Activated CD4-positive, alpha-beta T cell treated with anti-CD3 and anti-CD28 coated beads for 24 hours (primary cell): Measurements from ENCODE around the gene TSSK1B.
"Not testable (repeated sequence)": the region's sequence is repeated elsewhere in the genome, so short reads cannot be mapped to it uniquely, and the experiment has no call there.

ENCODE experiments used
- DNase-seq, 2 donors: peaks; one replicate each; pipeline ENCODE4 v3.0.0-alpha.2; 2020; ENCODE audit warnings: low read depth in 2 of 2

TSSK1B gene, protein sequence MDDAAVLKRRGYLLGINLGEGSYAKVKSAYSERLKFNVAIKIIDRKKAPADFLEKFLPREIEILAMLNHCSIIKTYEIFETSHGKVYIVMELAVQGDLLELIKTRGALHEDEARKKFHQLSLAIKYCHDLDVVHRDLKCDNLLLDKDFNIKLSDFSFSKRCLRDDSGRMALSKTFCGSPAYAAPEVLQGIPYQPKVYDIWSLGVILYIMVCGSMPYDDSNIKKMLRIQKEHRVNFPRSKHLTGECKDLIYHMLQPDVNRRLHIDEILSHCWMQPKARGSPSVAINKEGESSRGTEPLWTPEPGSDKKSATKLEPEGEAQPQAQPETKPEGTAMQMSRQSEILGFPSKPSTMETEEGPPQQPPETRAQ

DNA sequence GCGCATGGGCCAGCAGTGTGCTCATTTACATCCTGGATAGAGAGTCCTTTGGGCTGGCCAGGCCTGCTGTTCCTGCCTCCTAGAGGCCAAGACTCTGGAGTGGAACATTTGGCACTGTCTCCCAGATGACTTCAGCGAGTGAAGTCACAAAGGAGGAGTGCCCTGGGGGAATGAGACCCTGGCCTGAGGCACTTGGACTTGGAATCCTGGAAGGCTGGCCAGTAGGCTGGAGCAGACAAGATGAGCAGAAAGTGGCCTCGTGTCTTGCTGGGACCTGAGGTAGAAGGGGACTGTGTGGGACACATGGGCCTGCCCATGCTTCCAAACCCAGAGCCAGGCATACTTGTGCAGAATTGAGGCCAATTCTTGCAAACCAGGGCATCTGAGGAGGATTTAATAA is at the start of gene TSSK1B:
TSS of gene TSSK1B (minus strand) at position 101 of the 400 bp plus-strand sequence. CDS start 150 bp downstream, outside the sequence.
- DNase-seq = no peak

DNA sequence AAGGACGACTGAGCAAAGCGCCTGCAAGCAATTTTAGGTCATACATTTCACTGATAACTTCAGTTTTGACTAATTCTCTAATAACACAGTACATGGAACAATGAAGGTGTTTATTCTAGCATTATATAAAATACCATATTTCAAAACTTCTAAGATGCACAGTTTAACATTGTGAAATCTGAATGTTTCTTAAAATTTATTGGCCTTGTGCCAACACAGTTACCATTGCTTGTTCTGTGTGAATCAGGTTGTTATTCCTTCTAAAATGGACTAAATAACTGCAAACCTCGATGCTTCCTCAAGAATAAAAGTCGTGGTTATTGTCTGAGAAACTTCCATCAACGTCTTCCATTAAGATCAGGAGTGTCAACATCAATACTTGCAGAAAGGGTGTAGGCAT is 45.5 kb upstream of the TSSK1B start:
- DNase-seq = no peak

DNA sequence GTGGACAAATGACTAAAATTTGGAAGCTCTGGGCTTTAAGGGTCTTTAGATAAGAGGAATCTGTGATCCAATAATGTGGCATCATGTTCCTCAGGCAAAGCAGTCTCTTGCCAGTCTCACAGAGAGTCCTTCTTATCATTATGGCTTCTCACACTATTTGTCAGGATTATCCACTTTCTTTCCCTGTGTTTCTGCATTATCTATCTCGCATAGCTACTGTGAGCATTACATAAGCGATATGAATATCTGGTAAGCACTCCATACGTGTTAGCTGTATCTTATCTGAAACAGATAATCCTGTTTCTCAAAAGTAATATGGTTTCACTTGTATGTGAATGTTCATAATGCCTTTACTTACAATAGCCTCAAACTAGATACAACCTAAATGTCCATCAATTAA is 43.9 kb upstream of the TSSK1B start:
- DNase-seq = no peak

DNA sequence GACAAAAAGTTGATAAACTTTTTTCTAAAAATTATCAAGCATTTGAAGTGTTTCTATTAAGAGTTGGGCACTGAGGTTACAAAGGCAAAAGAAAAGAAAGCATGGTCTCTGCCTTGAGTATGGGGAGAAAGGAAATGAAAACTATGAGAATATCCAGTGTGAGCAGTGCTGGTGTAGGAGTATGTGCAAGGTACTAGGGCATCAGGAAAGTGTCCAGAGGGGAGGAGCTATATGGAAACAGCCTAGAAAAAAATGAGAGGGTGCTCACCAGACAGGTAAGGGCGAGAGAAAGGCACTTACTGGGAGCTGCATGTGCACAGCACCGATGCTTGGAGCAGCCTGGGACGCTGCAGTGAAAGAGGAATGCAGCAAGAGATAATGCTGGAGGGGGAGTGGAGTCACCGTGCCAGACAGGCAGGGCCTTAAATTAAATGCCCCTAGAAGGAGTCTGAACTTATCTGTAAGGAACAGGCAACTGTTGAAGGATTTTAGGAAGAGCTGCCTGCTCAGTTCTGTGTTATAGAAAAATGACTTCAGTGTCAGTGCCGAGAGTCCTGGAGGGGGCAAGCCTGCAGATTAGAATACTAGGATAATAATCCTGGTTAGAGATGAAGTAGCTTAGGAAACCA is 39.4 kb upstream of the TSSK1B start:
- DNase-seq = no peak

DNA sequence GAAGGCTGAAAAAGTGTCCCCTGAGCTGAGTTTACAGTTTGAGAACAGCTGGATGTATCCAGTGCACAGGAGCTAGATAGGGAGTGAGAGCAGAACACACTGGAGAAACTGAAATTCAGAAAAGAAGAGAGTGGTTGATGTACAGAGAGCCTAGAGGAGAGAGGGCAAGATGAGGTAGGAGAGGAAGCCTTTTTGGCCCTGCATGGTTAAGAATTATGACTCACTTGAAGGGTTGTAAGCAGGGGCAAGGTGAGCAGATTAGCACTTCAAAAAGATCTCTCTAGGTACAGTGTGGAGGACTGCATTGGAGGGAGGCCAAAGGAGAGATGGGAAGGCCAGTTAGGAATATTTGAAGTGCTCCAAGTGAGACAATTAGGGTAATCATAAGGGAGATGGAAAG is 28.2 kb upstream of the TSSK1B start:
- DNase-seq = no peak

DNA sequence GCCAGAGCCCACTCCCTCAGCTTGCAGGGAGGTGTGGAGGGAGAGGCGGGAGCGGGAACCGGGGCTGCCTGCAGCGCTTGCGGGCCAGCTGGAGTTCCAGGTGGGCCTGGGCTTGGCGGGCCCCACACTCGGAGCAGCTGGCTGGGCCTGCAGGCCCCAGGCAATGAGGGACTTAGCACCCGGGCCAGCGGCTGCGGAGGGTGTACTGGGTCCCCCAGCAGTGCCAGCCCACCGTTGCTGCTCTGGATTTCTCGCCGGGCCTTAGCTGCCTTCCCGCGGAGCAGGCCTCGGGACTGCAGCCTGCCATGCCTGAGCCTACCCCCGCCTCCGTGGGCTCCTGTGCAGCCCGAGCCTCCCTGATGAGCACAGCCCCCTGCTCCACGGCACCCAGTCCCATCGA is 22.3 kb upstream of the TSSK1B start:
- DNase-seq = not testable (repeated sequence)

DNA sequence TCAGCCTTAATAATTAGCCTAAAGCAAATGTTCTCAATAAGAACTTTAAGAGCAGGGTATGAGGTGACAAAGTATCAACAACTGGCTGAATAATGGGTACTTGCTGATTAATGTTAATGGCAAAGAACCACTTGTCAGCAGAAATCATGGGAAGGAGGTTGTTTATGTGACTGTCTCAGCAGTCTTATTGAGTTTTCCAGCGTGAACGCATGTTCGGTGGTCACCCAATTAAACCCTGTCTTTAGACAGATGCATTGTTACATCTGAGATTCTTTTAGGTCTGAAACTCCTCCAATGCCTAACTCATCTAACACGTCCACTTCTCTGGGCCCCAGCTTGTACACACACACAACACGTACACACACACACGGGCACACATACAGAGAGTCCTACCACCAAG is 18.2 kb upstream of the TSSK1B start:
- DNase-seq = no peak

DNA sequence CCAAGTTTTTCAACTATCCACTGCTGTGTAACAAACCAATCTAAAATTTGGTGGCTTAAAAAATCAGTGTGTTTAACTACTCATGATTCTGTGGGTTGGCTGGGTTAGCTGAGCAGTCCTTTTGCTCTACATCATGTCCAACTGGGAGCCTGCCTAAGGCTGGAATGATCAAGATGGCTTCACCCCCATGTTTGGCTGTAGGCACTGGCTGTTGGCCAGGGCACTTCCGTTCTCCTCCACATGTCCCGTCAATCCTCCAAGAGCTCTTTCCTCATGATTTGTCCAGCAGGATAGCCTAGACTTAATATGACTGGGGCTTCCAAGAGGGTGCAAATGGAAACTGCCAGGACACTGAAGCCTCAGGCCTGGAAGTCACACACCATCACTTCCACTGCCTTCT is 17.0 kb upstream of the TSSK1B start:
- DNase-seq = no peak

DNA sequence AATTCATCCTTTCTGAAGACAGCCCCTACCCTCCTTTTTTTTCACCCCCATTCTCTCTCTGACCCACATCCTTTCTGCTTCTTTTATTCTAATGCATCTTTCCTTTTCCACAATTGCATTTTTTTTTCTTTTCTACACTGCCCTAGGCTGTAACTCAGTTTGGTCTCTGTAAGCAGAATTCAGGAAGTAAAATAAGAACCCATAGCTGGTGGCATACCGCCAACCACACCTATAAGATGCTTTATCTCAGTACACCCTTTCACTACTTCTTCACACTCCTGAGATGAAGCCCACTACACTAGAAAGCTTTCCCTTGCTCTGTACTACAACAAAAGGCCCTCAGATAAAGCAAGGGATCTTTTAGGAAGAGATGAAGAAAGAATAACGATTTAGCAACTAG is 16.1 kb upstream of the TSSK1B start:
- no peak for DNase-seq

DNA sequence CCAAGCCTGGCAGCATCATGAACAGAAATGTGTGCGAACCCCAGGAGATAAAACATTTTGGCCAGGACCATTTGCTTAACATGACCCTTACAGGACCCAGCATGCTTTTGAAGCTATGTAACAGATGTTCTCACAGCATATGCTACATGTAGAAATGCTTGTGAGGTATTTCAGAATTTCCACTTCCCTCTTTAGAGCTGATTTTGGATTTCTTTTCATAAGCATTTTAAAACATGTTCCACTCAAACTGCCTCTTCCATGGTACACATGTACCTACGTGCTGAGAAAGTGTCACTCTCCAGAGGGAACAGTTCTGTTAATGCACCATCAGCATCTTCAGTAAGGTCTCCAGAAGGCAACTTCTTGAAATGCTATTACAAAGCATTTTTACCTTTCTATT is 15.7 kb upstream of the TSSK1B start:
- DNase-seq = no peak

DNA sequence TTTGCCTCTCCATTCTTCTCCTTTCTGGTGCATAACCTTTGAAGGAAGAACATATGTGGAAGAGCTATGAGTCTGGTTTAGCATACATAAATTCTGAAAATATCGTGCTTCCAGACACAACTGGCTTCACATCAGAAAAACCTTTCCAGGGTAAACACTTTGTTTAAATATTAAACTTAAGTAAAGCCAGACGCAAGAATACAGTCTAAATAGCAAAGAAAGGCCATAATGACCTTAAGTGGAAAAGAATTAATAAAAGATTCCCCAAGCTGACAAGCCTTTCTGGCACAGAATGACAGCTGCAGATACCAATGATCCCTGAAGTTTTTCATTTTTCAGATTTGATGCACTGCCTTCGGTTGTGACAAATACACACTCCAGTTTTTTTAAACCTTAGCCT is 13.5 kb upstream of the TSSK1B start:
- DNase-seq = no peak

DNA sequence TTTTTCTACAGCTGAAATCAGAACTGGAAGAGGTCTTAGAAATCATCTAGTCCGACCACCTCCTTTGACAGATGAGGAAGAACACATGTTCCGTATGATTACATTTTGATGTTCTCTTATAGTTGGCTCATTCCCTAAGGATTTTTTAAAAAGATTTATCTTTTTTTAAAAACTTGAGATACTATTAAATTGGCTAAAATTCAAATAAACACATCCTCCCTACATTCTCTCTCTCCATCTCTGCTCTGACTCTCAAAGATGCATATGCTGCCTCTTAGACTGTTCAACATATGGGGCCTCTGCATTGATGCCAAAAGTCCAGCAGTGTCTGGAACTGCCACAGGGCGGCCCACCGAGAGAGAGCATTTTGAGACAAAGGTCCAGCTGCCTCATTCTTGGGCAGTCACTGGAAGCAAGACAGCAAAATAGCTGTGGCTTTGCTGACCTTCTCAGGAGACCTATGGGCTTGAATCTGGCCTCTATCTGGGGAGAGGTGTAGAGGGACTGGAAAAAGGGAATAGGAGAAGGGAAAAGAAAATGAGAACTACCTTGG is 12.8 kb upstream of the TSSK1B start:
- no peak for DNase-seq

DNA sequence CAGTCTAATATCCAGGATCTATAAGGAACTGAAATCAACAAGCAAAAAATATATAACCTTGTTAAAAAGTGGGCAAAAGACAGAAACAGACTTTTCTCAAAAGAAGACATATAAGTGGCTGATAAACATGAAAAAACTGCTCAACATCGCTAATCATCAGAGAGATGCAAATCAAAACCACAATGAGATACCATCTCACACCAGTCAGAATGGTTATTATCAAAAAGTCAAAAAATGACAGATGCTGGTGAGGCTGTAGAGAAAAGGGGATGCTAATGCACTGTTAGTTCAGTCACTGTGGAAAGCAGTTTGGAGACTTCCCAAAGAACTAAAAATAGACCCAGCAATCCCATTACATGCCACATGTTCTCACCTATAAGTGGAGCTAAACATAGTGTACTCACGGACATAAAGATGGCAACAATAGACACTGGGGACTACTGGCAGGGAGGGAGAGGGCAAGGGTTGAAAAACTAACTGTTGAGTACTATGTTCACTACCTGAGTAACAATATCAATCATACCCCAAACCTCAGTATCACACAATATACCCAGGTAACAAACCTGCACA is 11.7 kb upstream of the TSSK1B start:
- DNase-seq = no peak

DNA sequence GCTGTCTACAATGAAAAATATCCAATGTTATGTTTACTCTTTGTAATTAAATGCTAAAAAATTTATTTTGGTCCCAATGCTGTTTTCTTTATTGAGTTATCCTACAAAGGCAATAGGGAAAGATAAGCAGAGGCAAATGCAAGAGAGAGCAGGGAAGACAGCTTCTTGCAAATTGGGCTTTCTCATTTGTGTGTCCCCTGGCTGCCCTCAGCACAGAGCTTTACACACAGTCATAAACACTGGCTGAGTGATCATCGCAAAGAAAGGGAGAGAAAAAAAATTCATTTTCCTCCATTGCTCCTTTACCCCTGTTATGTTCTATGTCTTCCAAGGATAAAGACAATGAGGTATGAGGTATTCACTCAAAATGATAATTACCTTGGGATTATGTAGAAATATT is 2.3 kb upstream of the TSSK1B start:
- DNase-seq = no peak

DNA sequence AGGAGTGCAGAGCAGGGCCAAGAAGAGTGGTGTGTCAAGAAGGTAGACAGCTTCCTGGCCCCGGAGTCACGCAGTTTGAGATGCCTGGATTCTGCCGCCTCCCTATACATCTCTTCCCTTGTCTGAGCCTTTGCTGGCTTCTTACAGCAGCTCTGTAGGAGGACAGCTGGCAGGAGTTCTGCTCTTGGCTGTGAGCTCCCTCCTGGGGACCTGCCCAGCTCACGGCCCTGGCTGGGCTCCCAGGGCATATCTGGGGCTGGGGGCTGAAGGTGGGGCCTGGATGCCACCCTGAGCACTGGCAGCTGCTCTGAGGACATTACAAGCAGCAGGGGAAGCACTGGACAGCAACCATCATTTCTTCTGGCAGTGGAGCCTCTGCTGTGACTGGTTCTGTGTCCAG is 786 bp upstream of the TSSK1B start:
- no peak for DNase-seq

DNA sequence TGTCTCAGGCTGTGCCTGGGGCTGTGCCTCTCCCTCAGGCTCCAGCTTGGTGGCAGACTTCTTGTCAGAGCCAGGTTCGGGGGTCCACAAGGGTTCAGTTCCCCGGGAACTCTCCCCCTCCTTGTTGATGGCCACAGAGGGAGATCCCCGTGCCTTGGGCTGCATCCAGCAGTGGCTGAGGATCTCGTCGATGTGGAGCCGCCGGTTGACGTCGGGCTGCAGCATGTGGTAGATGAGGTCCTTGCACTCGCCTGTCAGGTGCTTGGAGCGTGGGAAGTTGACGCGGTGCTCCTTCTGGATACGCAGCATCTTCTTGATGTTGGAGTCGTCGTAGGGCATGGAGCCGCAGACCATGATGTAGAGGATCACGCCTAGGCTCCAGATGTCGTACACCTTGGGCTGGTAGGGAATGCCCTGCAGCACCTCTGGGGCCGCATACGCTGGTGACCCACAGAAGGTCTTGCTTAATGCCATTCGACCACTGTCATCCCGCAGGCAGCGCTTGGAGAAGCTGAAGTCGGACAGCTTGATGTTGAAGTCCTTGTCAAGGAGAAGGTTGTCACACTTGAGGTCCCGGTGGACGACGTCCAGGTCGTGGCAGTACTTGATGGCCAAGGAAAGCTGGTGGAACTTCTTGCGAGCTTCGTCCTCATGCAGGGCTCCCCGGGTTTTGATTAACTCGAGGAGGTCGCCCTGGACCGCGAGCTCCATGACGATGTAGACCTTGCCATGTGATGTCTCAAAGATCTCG is 752 bp downstream of the TSSK1B start:
- no peak for DNase-seq

DNA sequence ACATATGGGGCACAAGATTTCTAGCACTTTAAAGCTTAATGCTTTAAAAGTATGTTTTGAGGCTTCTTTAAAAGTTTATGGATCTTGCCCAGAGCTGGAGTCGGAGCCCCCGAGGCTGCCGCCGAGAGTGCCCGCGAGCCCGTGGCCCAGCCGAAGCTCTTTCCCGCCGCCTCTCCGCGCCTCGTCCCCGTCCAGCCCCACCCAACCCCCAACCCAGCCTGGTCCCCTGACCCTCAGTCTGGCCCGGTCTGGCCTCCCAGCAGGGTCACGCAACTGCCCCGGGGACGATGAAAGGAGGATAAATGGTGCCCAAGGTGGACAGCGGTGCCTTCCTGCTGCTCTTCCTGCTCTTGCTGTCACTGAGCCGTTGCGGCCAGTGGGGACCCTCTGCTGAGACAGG is 1.7 kb downstream of the TSSK1B start:
- DNase-seq = no peak

DNA sequence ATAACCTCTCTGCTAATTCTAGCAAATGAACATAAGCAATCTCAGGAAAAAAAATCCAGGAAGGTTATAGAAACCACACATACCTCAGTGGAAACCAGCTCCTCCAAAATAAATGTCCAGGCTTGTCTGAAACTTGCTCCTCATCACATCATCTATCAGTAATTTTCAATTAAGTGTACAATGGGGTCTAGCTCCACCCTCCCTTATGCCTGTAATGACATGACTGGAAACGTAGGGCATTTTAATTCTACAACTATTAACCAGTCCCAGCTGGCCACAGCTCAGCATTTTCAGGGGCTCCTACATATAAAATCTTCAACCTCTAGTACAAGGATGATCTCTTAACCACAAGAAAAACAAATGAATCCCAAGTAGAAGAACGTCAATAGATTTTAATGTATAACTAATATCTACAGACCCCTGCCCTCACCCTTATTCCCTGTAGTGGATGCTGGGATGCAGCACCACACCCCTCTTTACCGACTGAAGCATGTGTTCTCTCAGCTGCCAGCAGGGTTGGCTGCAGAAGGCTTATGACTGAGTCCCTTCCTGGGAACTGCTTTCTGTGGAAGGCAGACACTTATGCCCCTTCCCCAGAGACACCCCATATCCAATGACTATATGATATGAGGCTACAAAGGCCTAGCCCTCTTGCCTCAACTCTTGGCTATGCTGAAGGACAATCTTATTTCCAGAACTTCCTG is 6.8 kb downstream of the TSSK1B start:
- no peak for DNase-seq

DNA sequence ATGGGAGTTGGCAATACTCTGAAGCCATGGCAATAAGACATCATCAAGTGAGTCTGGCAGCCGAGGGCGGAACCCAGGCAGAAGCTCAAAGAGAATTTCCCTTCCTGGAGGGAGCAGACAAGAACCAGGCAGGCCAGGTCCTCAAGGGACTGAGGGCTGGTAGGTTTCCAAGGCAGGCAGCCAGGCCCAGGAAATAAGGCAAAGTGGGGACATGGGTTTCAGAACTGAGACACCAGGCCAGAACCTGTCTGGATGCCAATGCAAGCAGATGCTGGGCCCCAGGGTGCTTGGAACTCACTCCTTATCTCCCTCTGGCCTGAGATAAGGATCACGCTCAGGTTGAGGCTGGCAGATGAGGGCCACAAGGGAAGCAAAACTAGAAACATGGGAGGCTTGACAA is 8.9 kb downstream of the TSSK1B start:
- DNase-seq = no peak

DNA sequence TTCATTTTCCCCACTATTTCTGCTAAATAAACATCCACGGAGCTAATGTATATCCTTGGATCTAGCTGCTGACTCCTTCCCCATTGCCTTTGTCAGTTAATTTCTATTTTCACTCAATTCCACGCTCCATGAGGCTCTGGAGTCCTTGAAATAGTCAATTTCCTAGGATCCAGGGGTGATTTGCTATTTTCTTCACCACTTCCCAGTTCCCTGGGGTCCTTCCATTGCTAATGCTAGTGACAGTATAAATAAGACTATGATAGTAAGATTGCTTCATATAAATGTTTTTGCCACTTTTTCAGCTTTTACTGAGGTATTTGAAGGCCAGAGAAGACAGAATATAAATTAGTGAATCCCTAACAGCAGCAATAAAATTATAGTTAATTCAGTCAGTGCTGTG is 13.1 kb downstream of the TSSK1B start:
- DNase-seq = no peak

DNA sequence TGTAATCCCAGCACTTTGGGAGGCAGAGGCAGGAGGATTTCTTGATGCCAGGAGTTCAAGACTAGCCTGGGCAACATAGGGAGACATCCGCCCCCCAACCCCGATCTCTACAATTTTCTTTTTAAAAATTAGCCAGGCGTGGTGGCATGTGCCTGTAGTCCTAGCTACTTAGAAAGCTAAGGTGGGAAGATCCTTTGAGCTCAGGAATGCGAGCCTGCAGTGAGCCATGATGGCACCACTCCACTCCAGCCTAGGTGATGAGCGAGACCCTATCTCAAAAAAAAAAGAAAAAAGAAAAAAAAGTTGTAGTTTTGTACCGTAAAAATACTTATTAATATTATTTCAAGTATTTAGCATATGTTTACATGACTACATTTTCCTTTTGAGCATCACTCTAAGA is 29.3 kb downstream of the TSSK1B start:
- DNase-seq = no peak

DNA sequence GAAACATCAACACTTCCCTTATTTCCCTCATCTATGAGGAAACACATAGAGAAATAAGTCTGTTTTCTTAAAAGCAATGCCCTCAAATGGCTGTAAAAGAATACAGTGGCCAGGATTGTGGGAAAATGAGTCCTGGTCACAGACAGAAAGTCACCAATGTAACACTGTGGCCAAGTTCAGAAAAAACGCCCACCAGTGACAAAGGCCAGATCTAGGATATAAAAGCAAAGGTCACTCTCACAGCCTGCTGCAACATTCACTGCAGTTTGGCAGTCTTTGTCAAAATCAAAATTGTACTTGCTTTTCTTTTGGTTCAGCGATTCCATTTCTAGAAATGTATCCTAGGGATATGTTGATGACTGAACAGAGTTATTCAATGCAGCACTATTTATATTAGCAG is 30.5 kb downstream of the TSSK1B start:
- no peak for DNase-seq
